ENCODE results near the gene ASCC3.
"Not testable (repeated sequence)": the region's sequence is repeated elsewhere in the genome, so short reads cannot be mapped to it uniquely, and the experiment has no call there.

Gene ASCC3

GRCh38 chr6:100889351-100889750 lies 8.2 kb upstream of the ASCC3 start:
- no peak for DNase-seq (ENCODE audit: low read depth)

- DNase-seq (ENCODE audit: low read depth), result no peak
Observed at GRCh38 chr6:100886076-100886475, 4.9 kb upstream of the ASCC3 start.

- DNase-seq (ENCODE audit: low read depth), result no peak
Observed at GRCh38 chr6:100883347-100883746, 2.2 kb upstream of the ASCC3 start.

- no peak for DNase-seq (ENCODE audit: low read depth)
Observed at GRCh38 chr6:100881707-100882040, 545 bp upstream of the ASCC3 start.

- DNase-seq (ENCODE audit: low read depth), result no peak
Observed at GRCh38 chr6:100880149-100880852, 828 bp downstream of the ASCC3 start.

- DNase-seq (ENCODE audit: low read depth), result no peak
Observed at GRCh38 chr6:100879317-100879716, 1.8 kb downstream of the ASCC3 start.

- DNase-seq (ENCODE audit: low read depth), result no peak
Observed at GRCh38 chr6:100877851-100878250, 3.3 kb downstream of the ASCC3 start.

- DNase-seq (ENCODE audit: low read depth), result no peak
Observed at GRCh38 chr6:100876251-100876650, 4.9 kb downstream of the ASCC3 start.

- no peak for DNase-seq (ENCODE audit: low read depth)
Observed at GRCh38 chr6:100865525-100865924, 15.6 kb downstream of the ASCC3 start.

- DNase-seq (ENCODE audit: low read depth), result no peak
Observed at GRCh38 chr6:100862063-100862462, 19.1 kb downstream of the ASCC3 start.

- no peak for DNase-seq (ENCODE audit: low read depth)
Observed at GRCh38 chr6:100856146-100856545, 25.0 kb downstream of the ASCC3 start.

- DNase-seq (ENCODE audit: low read depth), result no peak
Observed at GRCh38 chr6:100851819-100852218, 29.3 kb downstream of the ASCC3 start.

- no peak for DNase-seq (ENCODE audit: low read depth)
Observed at GRCh38 chr6:100850174-100850573, 31.0 kb downstream of the ASCC3 start.

- no peak for DNase-seq (ENCODE audit: low read depth)
Observed at GRCh38 chr6:100846276-100846675, 34.9 kb downstream of the ASCC3 start.

GRCh38 chr6:100845676-100846075 lies 35.5 kb downstream of the ASCC3 start:
- no peak for DNase-seq (ENCODE audit: low read depth)

- DNase-seq (ENCODE audit: low read depth), result no peak
Observed at GRCh38 chr6:100839419-100839818, 41.7 kb downstream of the ASCC3 start.

- no peak for DNase-seq (ENCODE audit: low read depth)
Observed at GRCh38 chr6:100838011-100838410, 43.1 kb downstream of the ASCC3 start.

- no peak for DNase-seq (ENCODE audit: low read depth)
Observed at GRCh38 chr6:100833972-100834574, 47.1 kb downstream of the ASCC3 start.

- not testable (repeated sequence) for DNase-seq (ENCODE audit: low read depth)
Observed at GRCh38 chr6:100829077-100829595, 52.0 kb downstream of the ASCC3 start.

- no peak for DNase-seq (ENCODE audit: low read depth)
Observed at GRCh38 chr6:100823041-100823440, 58.1 kb downstream of the ASCC3 start.

GRCh38 chr6:100818066-100818465 lies 63.1 kb downstream of the ASCC3 start:
- no peak for DNase-seq (ENCODE audit: low read depth)

- DNase-seq (ENCODE audit: low read depth), result no peak
Observed at GRCh38 chr6:100810015-100810414, 71.1 kb downstream of the ASCC3 start.

- DNase-seq (ENCODE audit: low read depth), result no peak
Observed at GRCh38 chr6:100809346-100809745, 71.8 kb downstream of the ASCC3 start.

Data from stimulated activated CD8-positive, alpha-beta memory T cell treated with anti-CD3 and anti-CD28 coated beads, Interleukin-12 subunit alpha, Interleukin-12 subunit beta, amount 100 ng/mL, for 4 hours (primary cell).